SHP77 (cell line): ENCODE results near the gene NAA16.
"Not testable (repeated sequence)": the region's sequence is repeated elsewhere in the genome, so short reads cannot be mapped to it uniquely, and the experiment has no call there.

Experiments
- DNase-seq, 2 experiments: peaks; one replicate each; lab custom pipeline; 2025; lab: John Stamatoyannopoulos, UW

Gene NAA16

DNA sequence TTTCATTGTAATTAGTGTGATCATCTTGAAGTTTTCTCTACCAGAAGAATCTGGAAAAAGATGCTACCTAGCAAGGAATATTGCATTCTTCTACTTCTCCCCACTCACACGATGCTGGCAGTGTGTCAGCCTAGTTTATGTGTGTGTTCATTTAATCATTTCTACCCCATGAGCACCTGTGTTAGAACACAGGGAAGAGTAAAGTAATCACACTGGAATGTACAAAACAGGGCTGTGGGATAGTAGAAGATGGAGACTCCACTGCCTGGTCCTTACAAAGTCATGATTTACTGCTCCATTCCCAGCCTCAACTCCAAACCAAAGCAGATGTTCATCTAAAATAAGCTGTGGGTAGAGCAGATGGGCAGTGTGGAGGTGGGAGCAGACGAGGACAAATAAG lies 98.5 kb downstream of the NAA16 start:
- DNase-seq, result no peak

- DNase-seq, result no peak
Measured at GRCh38 chr13:41411060-41411459, 100.0 kb downstream of the NAA16 start.

DNA sequence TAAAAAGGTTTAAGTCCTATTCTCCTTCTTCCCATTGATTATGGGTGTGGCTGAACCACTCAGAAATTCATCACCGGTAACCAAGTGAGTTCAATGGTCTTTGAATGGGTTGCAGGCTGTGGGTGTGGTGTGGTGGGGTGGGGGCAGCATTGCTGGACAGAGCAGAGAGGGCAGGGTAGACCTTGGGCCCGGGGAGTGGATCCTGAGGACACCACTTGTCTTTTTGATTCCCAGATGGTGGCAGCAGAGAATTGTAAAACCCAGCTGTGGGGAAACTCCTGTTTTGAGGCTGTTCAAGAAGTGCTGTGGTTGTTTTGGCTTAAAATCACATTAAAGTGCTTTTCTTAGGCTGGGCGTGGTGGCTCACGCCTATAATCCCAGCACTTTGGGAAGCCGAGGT lies 100.5 kb downstream of the NAA16 start:
- DNase-seq, result peak in 1 of 2 experiments; percentile 1

GRCh38 chr13:41413872-41414271 lies 102.8 kb downstream of the NAA16 start:
- DNase-seq, result no peak

DNA sequence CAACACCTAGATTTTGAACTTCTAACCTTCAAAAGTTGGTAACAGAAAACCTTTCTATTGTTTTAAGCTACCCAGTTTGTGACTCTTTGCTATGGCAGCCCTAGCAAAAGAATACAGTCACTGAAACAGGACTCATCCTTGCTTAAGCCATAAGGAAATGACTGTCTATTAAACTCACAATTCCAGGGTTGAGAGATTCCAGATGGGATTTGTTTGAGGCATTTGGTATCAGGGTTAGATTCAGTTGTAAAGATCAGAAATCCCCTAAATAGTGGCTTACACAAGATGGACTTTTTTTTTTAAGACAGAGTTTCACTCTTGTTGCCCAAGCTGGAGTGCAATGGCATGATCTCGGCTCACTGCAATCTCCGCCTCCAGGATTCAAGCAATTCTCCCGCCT lies 105.2 kb downstream of the NAA16 start:
- no peak for DNase-seq

GRCh38 chr13:41418027-41418426 lies 107.0 kb downstream of the NAA16 start:
- no peak for DNase-seq

DNA sequence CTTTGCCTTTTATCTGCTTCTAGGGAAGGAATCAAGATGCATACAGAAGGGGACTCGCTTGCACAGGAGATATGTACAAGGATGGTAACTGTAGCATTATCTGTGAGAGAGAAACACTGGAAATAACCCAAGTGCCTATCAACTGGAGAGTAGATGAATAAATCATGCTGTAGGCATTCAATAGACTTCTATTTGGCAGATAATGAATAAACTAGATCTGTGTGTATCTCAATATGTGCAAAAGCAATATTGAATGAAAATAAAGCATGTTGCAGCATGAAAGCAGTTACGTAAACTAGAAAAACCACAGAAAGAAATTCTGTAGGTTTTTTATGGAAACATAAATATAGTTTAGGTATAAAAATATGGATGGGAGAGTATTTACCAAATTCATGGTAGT lies 107.7 kb downstream of the NAA16 start:
- no peak for DNase-seq

DNA sequence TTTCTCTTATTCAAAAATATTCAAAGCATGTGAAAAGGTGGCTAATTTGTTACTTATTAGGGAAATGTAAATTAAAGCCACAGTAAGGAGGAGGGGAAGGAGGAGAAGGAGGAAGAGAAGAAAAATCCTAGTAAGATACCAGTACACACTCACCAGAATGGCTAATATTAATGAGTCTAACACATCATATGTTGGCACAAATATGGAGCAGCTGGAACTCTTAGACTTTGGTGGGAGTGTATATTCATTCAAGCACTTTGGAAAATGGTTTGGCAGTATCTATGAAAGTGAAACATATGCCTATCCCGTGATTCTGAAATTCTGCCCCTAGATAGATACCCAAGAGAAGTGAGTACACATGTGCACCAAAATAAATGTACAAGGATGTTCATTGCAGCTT lies 108.1 kb downstream of the NAA16 start:
- no peak for DNase-seq

DNA sequence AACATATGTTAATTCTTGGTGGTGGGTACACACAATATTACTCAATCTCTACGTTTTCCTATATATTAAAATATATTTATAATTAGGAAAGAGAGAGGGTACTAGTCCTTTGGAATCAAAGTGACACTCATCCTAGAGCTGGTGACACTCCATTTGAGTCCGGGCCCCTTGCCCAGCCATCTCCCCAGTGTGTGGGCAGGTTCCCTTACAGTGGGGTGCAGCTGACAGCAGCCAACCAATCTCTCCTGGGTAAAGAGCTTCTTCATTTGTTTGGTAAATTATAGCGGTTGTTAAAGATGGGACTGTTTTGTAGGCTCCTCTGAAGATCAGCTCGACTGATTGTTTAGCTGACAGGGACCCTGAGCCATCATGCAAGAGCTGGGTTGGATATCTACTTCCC lies 109.1 kb downstream of the NAA16 start:
- no peak for DNase-seq

DNA sequence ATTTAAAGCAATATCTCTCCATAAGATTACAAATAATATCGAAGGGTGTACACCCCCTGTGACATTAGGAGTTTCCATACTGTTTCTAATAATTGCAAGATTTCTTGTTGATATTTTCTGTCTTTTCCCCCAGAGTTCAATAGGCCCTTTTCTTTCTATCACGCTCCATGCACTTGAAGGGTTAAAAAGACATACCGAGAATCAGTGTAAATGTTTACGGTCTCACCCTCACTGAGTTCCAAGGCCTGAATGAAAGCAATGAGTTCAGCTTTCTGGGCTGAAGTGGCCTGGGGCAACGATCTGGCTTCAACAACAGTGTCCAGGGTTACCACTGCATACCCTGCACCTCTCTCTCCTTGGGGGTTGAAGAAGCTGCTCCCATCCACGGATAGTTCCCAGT lies 110.3 kb downstream of the NAA16 start:
- not testable (repeated sequence) for DNase-seq

DNA sequence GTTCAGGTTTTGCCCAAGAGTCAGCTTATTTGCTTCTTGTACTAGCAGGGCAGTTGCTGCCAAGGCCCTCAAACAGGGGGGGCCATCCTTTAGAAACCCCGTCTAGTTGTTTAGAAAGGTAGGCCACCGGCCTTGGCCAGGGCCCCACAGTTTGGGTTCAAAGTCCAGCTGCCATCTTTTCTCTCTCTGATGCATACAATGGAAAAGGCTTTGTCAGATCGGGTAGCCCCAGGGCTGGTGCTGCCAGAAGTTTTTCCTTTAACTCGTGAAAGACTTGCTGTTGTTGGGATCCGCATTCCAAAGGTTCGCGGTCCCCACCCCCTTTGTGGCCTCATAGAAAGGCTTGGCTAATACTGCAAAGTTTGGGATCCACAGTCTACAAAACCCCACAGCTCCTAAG lies 110.9 kb downstream of the NAA16 start:
- DNase-seq, result not testable (repeated sequence)

- not testable (repeated sequence) for DNase-seq
Measured at GRCh38 chr13:41423259-41423658, 112.2 kb downstream of the NAA16 start.

GRCh38 chr13:41424675-41425074 lies 113.6 kb downstream of the NAA16 start:
- not testable (repeated sequence) for DNase-seq

DNA sequence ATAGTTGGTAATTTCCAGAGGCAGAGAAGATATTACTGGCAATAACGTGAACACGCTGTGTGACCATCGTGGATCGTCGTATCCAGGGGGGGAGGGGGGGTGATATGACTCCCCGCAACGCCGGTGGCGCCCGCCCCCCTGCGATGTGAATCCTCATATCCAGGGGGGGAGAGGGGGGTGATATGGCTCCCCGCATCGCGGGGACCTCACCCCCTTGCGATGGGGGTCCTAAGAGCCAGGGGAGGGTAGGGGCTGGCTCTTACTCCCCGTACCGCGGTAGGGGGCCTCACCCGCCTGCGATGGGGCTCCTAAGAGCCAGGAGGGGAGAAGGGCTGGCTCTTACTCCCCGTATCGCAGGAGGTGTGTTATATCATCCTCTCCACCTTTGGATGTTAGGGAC lies 115.0 kb downstream of the NAA16 start:
- no peak for DNase-seq
